Suprapubic skin (tissue), 4 donors: ENCODE results near the gene LCE5A. TPM values are rescaled to one million over a fixed set of nuclear protein-coding genes. Genes with fewer than 3 reads are reported as not detected.

Experiments
- DNase-seq, 2 donors: peaks; one replicate each; pipeline ENCODE4 v3.0.0-alpha.2; 2019; ENCODE audit warnings: low spot score in 2 of 2
- H3K27ac ChIP-seq: fragments of 200-600 bp; sonication (generic); one replicate; pipeline ENCODE4 v1.5.1; 2019
- H3K27me3 ChIP-seq: fragments of 200-600 bp; sonication (generic); one replicate; pipeline ENCODE4 v1.5.1; 2019
- H3K36me3 ChIP-seq: fragments of 200-600 bp; sonication (generic); one replicate; pipeline ENCODE4 v1.5.1; 2019
- H3K4me1 ChIP-seq: fragments of 200-600 bp; sonication (generic); one replicate; pipeline ENCODE4 v1.5.1; 2019
- H3K4me3 ChIP-seq: fragments of 200-600 bp; sonication (generic); one replicate; pipeline ENCODE4 v1.5.1; 2019; ENCODE audit warnings: mild to moderate bottlenecking
- H3K9me3 ChIP-seq: fragments of 200-600 bp; sonication (generic); one replicate; pipeline ENCODE4 v1.5.1; 2019
- EP300 ChIP-seq: sonication (generic); formaldehyde crosslinking; IDR thresholded peaks from one replicate; pipeline ENCODE4 v1.6.1; 2017; ENCODE audit warnings: antibody characterized with exemption
- POLR2A ChIP-seq, 2 donors: fragments of 450-650 bp; IDR thresholded peaks; one replicate each; pipeline ENCODE4 v1.6.1; 2017; ENCODE audit warnings: antibody characterized with exemption in 2 of 2, mild to moderate bottlenecking in 2 of 2, moderate library complexity in 2 of 2
- POLR2AphosphoS5 ChIP-seq, 3 donors: sonication (generic); formaldehyde crosslinking; IDR thresholded peaks; one replicate each; pipeline ENCODE4 v1.6.1; 2017; ENCODE audit warnings: antibody characterized with exemption in 3 of 3
- WGBS: methylation state at CpG from one replicate; pipeline ENCODE4 v1.1.5; 2018; 5-methylcytosine and 5-hydroxymethylcytosine counted together
- total RNA-seq, 4 donors: library from RNA; depleted of rRNA; stranded (reverse); fragments of >200 nt; gene quantifications; one replicate each; pipeline ENCODE4 v1.1.0, GENCODE V29; 2016
- TF ChIP-seq, protein P1 (sequence below), 2 donors: fragments of 200-600 bp in 1 of 2; fragments of 450-650 bp in 1 of 2; sonication (generic) in 1 of 2; IDR thresholded peaks; one replicate each; pipeline ENCODE4 v1.5.1; 2016 to 2019; ENCODE audit warnings: antibody characterized with exemption in 2 of 2, mild to moderate bottlenecking in 1 of 2, moderate library complexity in 1 of 2

Gene LCE5A, protein sequence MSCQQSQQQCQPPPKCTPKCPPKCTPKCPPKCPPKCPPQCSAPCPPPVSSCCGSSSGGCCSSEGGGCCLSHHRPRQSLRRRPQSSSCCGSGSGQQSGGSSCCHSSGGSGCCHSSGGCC
- 100 to 1,000 TPM in 3 of 4 donors, 10 to 100 TPM in 1; 41.1 to 222 (median 140) TPM for total RNA-seq

- peaks cover 42% of the 10 kb centered on the region for H3K27me3 ChIP-seq
- no peak within 1 kb of the TSS for H3K27ac ChIP-seq
- H3K4me1 ChIP-seq: peaks cover 7% of the 10 kb centered on the region
- no peak within 1 kb of the TSS for H3K4me3 ChIP-seq
- H3K36me3 ChIP-seq: no peaks in the 10 kb centered on the region
- no peak for TF ChIP-seq POLR2AphosphoS5 (IDR thresholded peaks at IDR 0.05)
- TF ChIP-seq EP300: no peak
- TF ChIP-seq, protein P1, sequence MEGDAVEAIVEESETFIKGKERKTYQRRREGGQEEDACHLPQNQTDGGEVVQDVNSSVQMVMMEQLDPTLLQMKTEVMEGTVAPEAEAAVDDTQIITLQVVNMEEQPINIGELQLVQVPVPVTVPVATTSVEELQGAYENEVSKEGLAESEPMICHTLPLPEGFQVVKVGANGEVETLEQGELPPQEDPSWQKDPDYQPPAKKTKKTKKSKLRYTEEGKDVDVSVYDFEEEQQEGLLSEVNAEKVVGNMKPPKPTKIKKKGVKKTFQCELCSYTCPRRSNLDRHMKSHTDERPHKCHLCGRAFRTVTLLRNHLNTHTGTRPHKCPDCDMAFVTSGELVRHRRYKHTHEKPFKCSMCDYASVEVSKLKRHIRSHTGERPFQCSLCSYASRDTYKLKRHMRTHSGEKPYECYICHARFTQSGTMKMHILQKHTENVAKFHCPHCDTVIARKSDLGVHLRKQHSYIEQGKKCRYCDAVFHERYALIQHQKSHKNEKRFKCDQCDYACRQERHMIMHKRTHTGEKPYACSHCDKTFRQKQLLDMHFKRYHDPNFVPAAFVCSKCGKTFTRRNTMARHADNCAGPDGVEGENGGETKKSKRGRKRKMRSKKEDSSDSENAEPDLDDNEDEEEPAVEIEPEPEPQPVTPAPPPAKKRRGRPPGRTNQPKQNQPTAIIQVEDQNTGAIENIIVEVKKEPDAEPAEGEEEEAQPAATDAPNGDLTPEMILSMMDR (IDR thresholded peaks at IDR 0.05): no peak
- no peak for TF ChIP-seq POLR2A (IDR thresholded peaks at IDR 0.05)
- 97% methylated on average over 3 of the region's 3 CpGs for WGBS
- DNase-seq: no peak
- no peaks in the 10 kb centered on the region for H3K9me3 ChIP-seq
Measured at GRCh38 chr1:152510503-152510902, at the start of gene LCE5A. Gene LCE5A (plus strand): TSS chr1:152510803. CDS start chr1:152511535, 732 bp downstream.

DNA sequence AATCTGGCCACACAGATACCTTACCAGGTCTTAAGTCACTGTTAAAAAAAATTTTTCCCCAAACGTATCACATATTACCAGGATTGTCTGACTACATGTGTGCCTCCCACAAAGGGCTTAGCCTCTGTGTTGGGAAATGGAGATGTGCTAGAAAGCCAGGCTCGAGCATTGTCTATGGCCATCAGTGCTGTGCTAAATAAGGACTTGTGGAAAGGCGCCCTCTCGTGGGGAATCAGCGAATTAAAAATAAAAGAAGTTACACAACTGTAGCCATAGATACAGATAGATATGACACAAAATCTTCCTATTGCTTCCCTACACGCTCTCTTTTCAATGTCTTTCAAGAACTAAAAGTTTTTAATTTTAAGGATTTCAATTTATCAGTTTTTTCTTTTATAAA lies 49.1 kb upstream of the LCE5A start:
- WGBS: 2% methylated on average over 6 of the region's 6 CpGs
- TF ChIP-seq, protein P1 (IDR thresholded peaks at IDR 0.05): peak; percentile 54 to 62
- no peak for TF ChIP-seq POLR2AphosphoS5 (IDR thresholded peaks at IDR 0.05)
- H3K27me3 ChIP-seq: no peaks in the 10 kb centered on the region
- H3K9me3 ChIP-seq: peaks cover 4% of the 10 kb centered on the region
- DNase-seq: no peak
- no peak overlapping the region for H3K27ac ChIP-seq
- no peak overlapping the region for H3K4me3 ChIP-seq
- H3K4me1 ChIP-seq: peaks cover 8% of the 10 kb centered on the region
- H3K36me3 ChIP-seq: no peaks in the 10 kb centered on the region

- Histone ChIP-seq H3K36me3 (no peaks in the 10 kb centered on the region), H3K4me1 (peaks cover 8% of the 10 kb centered on the region), H3K27me3 (no peaks in the 10 kb centered on the region), H3K9me3 (peaks cover 4% of the 10 kb centered on the region), H3K27ac (no peak overlapping the region), H3K4me3 (no peak overlapping the region)
- WGBS: 89% methylated on average over 26 of the region's 26 CpGs
- no peak for DNase-seq
- TF ChIP-seq, protein P1 (IDR thresholded peaks at IDR 0.05): no peak
- TF ChIP-seq POLR2A (IDR thresholded peaks at IDR 0.05) (no peak), POLR2AphosphoS5 (IDR thresholded peaks at IDR 0.05) (no peak)
Measured at GRCh38 chr1:152462636-152463035, 48.0 kb upstream of the LCE5A start.

GRCh38 chr1:152466217-152466616 lies 44.4 kb upstream of the LCE5A start:
- no peaks in the 10 kb centered on the region for H3K27me3 ChIP-seq
- no peak overlapping the region for H3K27ac ChIP-seq
- no peaks in the 10 kb centered on the region for H3K4me1 ChIP-seq
- 88% methylated on average over 1 of the region's 1 CpG for WGBS
- peaks cover 4% of the 10 kb centered on the region for H3K9me3 ChIP-seq
- no peak for DNase-seq
- TF ChIP-seq POLR2A (IDR thresholded peaks at IDR 0.05) (no peak), POLR2AphosphoS5 (IDR thresholded peaks at IDR 0.05) (no peak), EP300 (no peak)
- no peak overlapping the region for H3K4me3 ChIP-seq
- H3K36me3 ChIP-seq: no peaks in the 10 kb centered on the region

GRCh38 chr1:152473887-152474537 lies 36.6 kb upstream of the LCE5A start:
- WGBS: 79% methylated on average over 4 of the region's 4 CpGs
- Histone ChIP-seq H3K27me3 (no peaks in the 10 kb centered on the region), H3K4me1 (no peaks in the 10 kb centered on the region), H3K9me3 (peaks cover 16% of the 10 kb centered on the region), H3K27ac (no peak overlapping the region), H3K36me3 (no peaks in the 10 kb centered on the region), H3K4me3 (no peak overlapping the region)
- TF ChIP-seq EP300 (no peak), POLR2AphosphoS5 (IDR thresholded peaks at IDR 0.05) (no peak)
- TF ChIP-seq, protein P1 (IDR thresholded peaks at IDR 0.05): no peak
- no peak for DNase-seq
